ENCODE data around the gene TSPAN7. TPM values are rescaled to one million over a fixed set of nuclear protein-coding genes. Genes with fewer than 3 reads are reported as not detected.

TSPAN7 gene
- total and polyA plus RNA-seq, 2 donors (not counting 1 experiment from before 2014, with no cell fraction given), result 0.03 TPM; not detected in 1

- Histone ChIP-seq H2AFZ (ENCODE audit: low read length) (no peak overlapping the region), H3K36me3 (ENCODE audit: control insufficient read depth, insufficient read depth, low read length) (no peaks in the 10 kb centered on the region), H3K79me2 (ENCODE audit: control insufficient read depth, insufficient read depth, low read length) (no peaks in the 10 kb centered on the region), H3K27ac (ENCODE audit: insufficient read depth, low read length) (no peak overlapping the region), H3K9ac (ENCODE audit: insufficient read depth, low read length) (no peak overlapping the region), H3K9me3 (ENCODE audit: control insufficient read depth, insufficient read depth, low read depth, low read length) (no peaks in the 10 kb centered on the region), H3K4me2 (ENCODE audit: extremely low read depth, insufficient read depth, low read length) (no peak overlapping the region), H4K20me1 (ENCODE audit: control insufficient read depth, extremely low read depth, insufficient read depth, low read length) (no peaks in the 10 kb centered on the region), H3K4me1 (ENCODE audit: control insufficient read depth, extremely low read depth, insufficient read depth, low read length) (no peaks in the 10 kb centered on the region), H3K27me3 (ENCODE audit: control insufficient read depth, insufficient read depth, low read length) (no peaks in the 10 kb centered on the region), H3K4me3 (replicated peaks in 1 of 4; ENCODE audit: control extremely low read depth in 1 of 4, insufficient read depth in 1 of 4, low read depth in 3 of 4, low read length in 4 of 4) (no peak overlapping the region)
- no peak for TF ChIP-seq CTCF (conservative IDR thresholded peaks at IDR 0.05 in 1 of 2, IDR thresholded peaks at IDR 0.05 in 1 of 2; ENCODE audit: low read depth in 1 of 2, low read length in 2 of 2)
- no peak for TF ChIP-seq EZH2 (IDR thresholded peaks at IDR 0.05; ENCODE audit: low read length, missing control alignments)
- DNase-seq (ENCODE audit: low read depth in 2 of 2), result no peak
These were observed 137.8 kb downstream of the TSPAN7 start for GRCh38 chrX:38699121-38699520.

- Histone ChIP-seq H4K20me1 (ENCODE audit: control insufficient read depth, extremely low read depth, insufficient read depth, low read length) (no peaks in the 10 kb centered on the region), H3K79me2 (ENCODE audit: control insufficient read depth, insufficient read depth, low read length) (no peaks in the 10 kb centered on the region), H2AFZ (ENCODE audit: low read length) (no peak overlapping the region), H3K36me3 (ENCODE audit: control insufficient read depth, insufficient read depth, low read length) (no peaks in the 10 kb centered on the region), H3K27ac (ENCODE audit: insufficient read depth, low read length) (no peak overlapping the region), H3K9me3 (ENCODE audit: control insufficient read depth, insufficient read depth, low read depth, low read length) (no peaks in the 10 kb centered on the region), H3K4me2 (ENCODE audit: extremely low read depth, insufficient read depth, low read length) (no peak overlapping the region), H3K9ac (ENCODE audit: insufficient read depth, low read length) (no peak overlapping the region), H3K27me3 (ENCODE audit: control insufficient read depth, insufficient read depth, low read length) (no peaks in the 10 kb centered on the region), H3K4me1 (ENCODE audit: control insufficient read depth, extremely low read depth, insufficient read depth, low read length) (no peaks in the 10 kb centered on the region), H3K4me3 (replicated peaks in 1 of 4; ENCODE audit: control extremely low read depth in 1 of 4, insufficient read depth in 1 of 4, low read depth in 3 of 4, low read length in 4 of 4) (no peak overlapping the region)
- DNase-seq (ENCODE audit: low read depth in 2 of 2), result no peak
- no peak for TF ChIP-seq CTCF (conservative IDR thresholded peaks at IDR 0.05 in 1 of 2, IDR thresholded peaks at IDR 0.05 in 1 of 2; ENCODE audit: low read depth in 1 of 2, low read length in 2 of 2)
- TF ChIP-seq EZH2 (IDR thresholded peaks at IDR 0.05; ENCODE audit: low read length, missing control alignments), result no peak
These were observed 138.4 kb downstream of the TSPAN7 start for GRCh38 chrX:38699696-38700095.

- Histone ChIP-seq H3K4me1 (ENCODE audit: control insufficient read depth, extremely low read depth, insufficient read depth, low read length) (no peaks in the 10 kb centered on the region), H2AFZ (ENCODE audit: low read length) (no peak overlapping the region), H3K9ac (ENCODE audit: insufficient read depth, low read length) (no peak overlapping the region), H3K27ac (ENCODE audit: insufficient read depth, low read length) (no peak overlapping the region), H3K4me3 (replicated peaks in 1 of 4; ENCODE audit: control extremely low read depth in 1 of 4, insufficient read depth in 1 of 4, low read depth in 3 of 4, low read length in 4 of 4) (no peak overlapping the region), H3K79me2 (ENCODE audit: control insufficient read depth, insufficient read depth, low read length) (no peaks in the 10 kb centered on the region), H4K20me1 (ENCODE audit: control insufficient read depth, extremely low read depth, insufficient read depth, low read length) (no peaks in the 10 kb centered on the region), H3K4me2 (ENCODE audit: extremely low read depth, insufficient read depth, low read length) (no peak overlapping the region), H3K36me3 (ENCODE audit: control insufficient read depth, insufficient read depth, low read length) (no peaks in the 10 kb centered on the region), H3K9me3 (ENCODE audit: control insufficient read depth, insufficient read depth, low read depth, low read length) (no peaks in the 10 kb centered on the region), H3K27me3 (ENCODE audit: control insufficient read depth, insufficient read depth, low read length) (no peaks in the 10 kb centered on the region)
- TF ChIP-seq EZH2 (IDR thresholded peaks at IDR 0.05; ENCODE audit: low read length, missing control alignments) (no peak), CTCF (conservative IDR thresholded peaks at IDR 0.05 in 1 of 2, IDR thresholded peaks at IDR 0.05 in 1 of 2; ENCODE audit: low read depth in 1 of 2, low read length in 2 of 2) (no peak)
- DNase-seq (ENCODE audit: low read depth in 2 of 2), result peak in 1 of 2 donors; percentile 13
These were observed 139.7 kb downstream of the TSPAN7 start for GRCh38 chrX:38701073-38701472.
